Ishikawa (cell line): ENCODE measurements around the gene AIG1.

Source experiments
- CEBPB ChIP-seq: IDR thresholded peaks from 2 replicates; pipeline ENCODE4 v1.6.1; 2012
- CREB1 ChIP-seq: IDR thresholded peaks from 2 replicates; pipeline ENCODE4 v1.6.1; 2012; ENCODE audit warnings: low read depth
- EGR1 ChIP-seq: IDR thresholded peaks from 2 replicates; pipeline ENCODE4 v1.6.1; 2012
- EP300 ChIP-seq: IDR thresholded peaks from 2 replicates; pipeline ENCODE4 v1.6.1; 2012; ENCODE audit warnings: borderline replicate concordance
- FOXM1 ChIP-seq: IDR thresholded peaks from 2 replicates; pipeline ENCODE4 v1.6.1; 2012; ENCODE audit warnings: low read depth, borderline replicate concordance
- MAX ChIP-seq: IDR thresholded peaks from 2 replicates; pipeline ENCODE4 v1.6.1; 2012
- NFIC ChIP-seq: IDR thresholded peaks from 2 replicates; pipeline ENCODE4 v1.6.1; 2012
- RAD21 ChIP-seq: IDR thresholded peaks from 2 replicates; pipeline ENCODE4 v1.6.1; 2012; ENCODE audit warnings: low read depth
- REST ChIP-seq: IDR thresholded peaks from 2 replicates; pipeline ENCODE4 v1.6.1; 2012; ENCODE audit warnings: low read depth, mild to moderate bottlenecking
- TAF1 ChIP-seq: IDR thresholded peaks from 2 replicates; pipeline ENCODE4 v1.6.1; 2012; ENCODE audit warnings: low read depth, mild to moderate bottlenecking
- TCF12 ChIP-seq: IDR thresholded peaks from 2 replicates; pipeline ENCODE4 v1.6.1; 2012; ENCODE audit warnings: low read depth
- TEAD4 ChIP-seq: IDR thresholded peaks from 2 replicates; pipeline ENCODE4 v1.6.1; 2012
- USF1 ChIP-seq: IDR thresholded peaks from 2 replicates; pipeline ENCODE4 v1.6.1; 2012
- YY1 ChIP-seq: IDR thresholded peaks from 2 replicates; pipeline ENCODE4 v1.6.1; 2012; ENCODE audit warnings: low read depth
- ZBTB7A ChIP-seq: IDR thresholded peaks from 2 replicates; pipeline ENCODE4 v1.6.1; 2012; ENCODE audit warnings: low read depth

AIG1 gene

GRCh38 chr6:143123081-143123480 is 62.4 kb downstream of the AIG1 start:
- TF ChIP-seq RAD21 (no peak), REST (no peak), TEAD4 (no peak), YY1 (no peak), MAX (no peak), ZBTB7A (no peak), CEBPB (no peak), USF1 (no peak), FOXM1 (no peak), EP300 (no peak), EGR1 (no peak), TAF1 (no peak), CREB1 (no peak), TCF12 (no peak), NFIC (no peak)

GRCh38 chr6:143123941-143124340 is 63.3 kb downstream of the AIG1 start:
- no peak for TF ChIP-seq RAD21
- no peak for TF ChIP-seq FOXM1
- TF ChIP-seq TEAD4: no peak
- TF ChIP-seq REST: no peak
- no peak for TF ChIP-seq EP300
- no peak for TF ChIP-seq NFIC
- no peak for TF ChIP-seq MAX

GRCh38 chr6:143125455-143125854 is 64.8 kb downstream of the AIG1 start:
- TF ChIP-seq YY1: no peak
- TF ChIP-seq FOXM1: no peak

- TF ChIP-seq YY1 (no peak), EP300 (no peak), CEBPB (no peak), FOXM1 (no peak), USF1 (no peak), ZBTB7A (no peak), MAX (no peak), TAF1 (no peak), REST (no peak), EGR1 (no peak)
These were observed 65.3 kb downstream of the AIG1 start for GRCh38 chr6:143125864-143126573.

- TF ChIP-seq YY1: no peak
- TF ChIP-seq TAF1: no peak
- no peak for TF ChIP-seq ZBTB7A
- no peak for TF ChIP-seq EGR1
- TF ChIP-seq CREB1: no peak
- no peak for TF ChIP-seq EP300
- TF ChIP-seq RAD21: no peak
- TF ChIP-seq NFIC: no peak
- TF ChIP-seq USF1: no peak
- no peak for TF ChIP-seq TCF12
- no peak for TF ChIP-seq TEAD4
- TF ChIP-seq MAX: no peak
- TF ChIP-seq FOXM1: no peak
- no peak for TF ChIP-seq CEBPB
- TF ChIP-seq REST: no peak
These were observed 65.9 kb downstream of the AIG1 start for GRCh38 chr6:143126574-143126941.
